Activated CD4-positive, alpha-beta memory T cell treated with anti-CD3 and anti-CD28 coated beads, Interleukin-2, amount 10 ng/mL, durations not matched to agents 7 days and 5 days (primary cell): ENCODE measurements around the gene SYNGR3. TPM values are rescaled to one million over a fixed set of nuclear protein-coding genes. Genes with fewer than 3 reads are reported as not detected.
"Not testable (repeated sequence)": the region's sequence is repeated elsewhere in the genome, so short reads cannot be mapped to it uniquely, and the experiment has no call there.

Experiments
- CTCF ChIA-PET: fragments of 350-600 bp; sonication (Branson Sonifier 250); formaldehyde crosslinking; loops from one replicate; lab custom pipeline; 2021; ENCODE audit warnings: antibody characterized with exemption, inconsistent platforms; lab: Charles Lee
- POLR2A ChIA-PET: fragments of 350-600 bp; sonication (Branson Sonifier 250); formaldehyde crosslinking; loops from one replicate; lab custom pipeline; 2021; ENCODE audit warnings: antibody characterized with exemption; lab: Charles Lee
- DNase-seq: peaks from one replicate; pipeline ENCODE4 v3.0.0-alpha.2; 2020
- H3K27ac Mint-ChIP-seq: one replicate; pipeline ENCODE4 v1.8.0; 2021; ENCODE audit warnings: mild to moderate bottlenecking, mixed read lengths
- H3K27me3 Mint-ChIP-seq: one replicate; pipeline ENCODE4 v1.8.0; 2021; ENCODE audit warnings: mixed read lengths
- H3K36me3 Mint-ChIP-seq: one replicate; pipeline ENCODE4 v1.8.0; 2021; ENCODE audit warnings: low read depth, mixed read lengths
- H3K4me1 Mint-ChIP-seq: one replicate; pipeline ENCODE4 v1.8.0; 2021; ENCODE audit warnings: mixed read lengths
- H3K4me3 Mint-ChIP-seq: one replicate; pipeline ENCODE4 v1.8.0; 2021; ENCODE audit warnings: mild to moderate bottlenecking, mixed read lengths
- H3K9me3 Mint-ChIP-seq: one replicate; pipeline ENCODE4 v1.8.0; 2021; ENCODE audit warnings: mixed read lengths
- total RNA-seq, 2 experiments: library from RNA; stranded (reverse); gene quantifications; one replicate each; pipeline ENCODE4 v1.2.3, GENCODE V29; 2021

The SYNGR3 gene
- total RNA-seq, 2 experiments from 2014 or later, result 12.3 to 12.6 TPM

- Mint-ChIP-seq H3K36me3 (no peaks in the 10 kb centered on the region), H3K9me3 (no peaks in the 10 kb centered on the region), H3K4me1 (peaks cover 3% of the 10 kb centered on the region), H3K4me3 (no peak overlapping the region), H3K27me3 (peaks cover 15% of the 10 kb centered on the region), H3K27ac (no peak overlapping the region)
- ChIA-PET POLR2A (no interaction called here), CTCF (no interaction called here)
- DNase-seq, result no peak
These were observed 42.7 kb downstream of the SYNGR3 start for GRCh38 chr16:2032285-2033056.

DNA sequence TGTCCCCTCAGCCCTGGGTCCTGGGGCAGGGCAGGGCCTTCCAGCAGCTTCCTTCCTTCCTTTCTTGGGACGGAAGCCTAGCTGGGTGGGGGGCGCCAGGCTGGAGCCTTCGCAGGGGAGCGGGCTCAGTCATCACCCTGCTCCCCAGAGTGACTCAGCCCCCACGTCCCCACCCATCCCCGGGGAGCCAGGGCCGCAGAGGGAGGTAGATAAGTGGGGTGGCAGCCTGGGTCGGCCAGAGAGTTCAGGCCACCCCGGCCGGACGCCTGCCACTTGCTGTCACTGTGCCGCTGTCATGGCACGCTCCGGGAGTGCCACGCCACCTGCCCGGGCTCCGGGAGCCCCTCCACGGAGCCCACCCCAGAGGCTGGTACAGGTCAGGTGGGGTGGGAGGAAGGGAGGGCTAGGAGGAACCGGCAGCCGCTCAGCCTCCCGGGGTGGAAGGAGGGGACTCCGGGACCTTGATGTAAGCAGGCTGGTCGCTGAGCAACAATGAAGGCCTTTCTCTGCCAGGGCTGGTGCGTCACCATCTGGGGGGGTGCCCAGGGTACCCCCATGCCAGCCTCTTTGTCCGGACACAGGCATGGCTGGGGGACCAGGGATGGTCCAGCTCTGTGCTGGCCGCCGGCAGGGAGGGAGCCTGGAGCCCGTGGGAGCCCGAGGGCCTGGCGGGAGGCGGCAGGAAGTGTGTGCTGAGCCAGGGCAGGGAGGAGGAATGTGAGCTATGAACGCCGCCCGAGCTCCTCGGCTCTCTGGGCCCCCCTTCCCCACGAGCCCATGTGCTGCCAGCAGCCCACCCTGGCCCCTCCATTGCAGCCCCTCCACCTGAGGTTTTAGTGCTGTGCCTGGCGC lies 43.5 kb downstream of the SYNGR3 start:
- DNase-seq, result no peak
- ChIA-PET CTCF (no interaction called here), POLR2A (no interaction called here)
- Mint-ChIP-seq H3K27me3 (peaks cover 8% of the 10 kb centered on the region), H3K36me3 (no peaks in the 10 kb centered on the region), H3K4me3 (no peak overlapping the region), H3K4me1 (no peaks in the 10 kb centered on the region), H3K9me3 (no peaks in the 10 kb centered on the region), H3K27ac (no peak overlapping the region)

- H3K36me3 Mint-ChIP-seq, H3K27ac Mint-ChIP-seq, POLR2A ChIA-PET, H3K9me3 Mint-ChIP-seq, H3K27me3 Mint-ChIP-seq, CTCF ChIA-PET, H3K4me3 Mint-ChIP-seq, H3K4me1 Mint-ChIP-seq, DNase-seq: not testable (repeated sequence)
These were observed 44.3 kb downstream of the SYNGR3 start for GRCh38 chr16:2033909-2034695.

- DNase-seq, result no peak
- POLR2A ChIA-PET, result no interaction called here
- Mint-ChIP-seq H3K27ac (no peak overlapping the region), H3K27me3 (no peaks in the 10 kb centered on the region), H3K4me1 (no peaks in the 10 kb centered on the region), H3K36me3 (no peaks in the 10 kb centered on the region), H3K9me3 (no peaks in the 10 kb centered on the region), H3K4me3 (no peak overlapping the region)
- CTCF ChIA-PET, result no interaction called here
These were observed 45.1 kb downstream of the SYNGR3 start for GRCh38 chr16:2034696-2035430.

DNA sequence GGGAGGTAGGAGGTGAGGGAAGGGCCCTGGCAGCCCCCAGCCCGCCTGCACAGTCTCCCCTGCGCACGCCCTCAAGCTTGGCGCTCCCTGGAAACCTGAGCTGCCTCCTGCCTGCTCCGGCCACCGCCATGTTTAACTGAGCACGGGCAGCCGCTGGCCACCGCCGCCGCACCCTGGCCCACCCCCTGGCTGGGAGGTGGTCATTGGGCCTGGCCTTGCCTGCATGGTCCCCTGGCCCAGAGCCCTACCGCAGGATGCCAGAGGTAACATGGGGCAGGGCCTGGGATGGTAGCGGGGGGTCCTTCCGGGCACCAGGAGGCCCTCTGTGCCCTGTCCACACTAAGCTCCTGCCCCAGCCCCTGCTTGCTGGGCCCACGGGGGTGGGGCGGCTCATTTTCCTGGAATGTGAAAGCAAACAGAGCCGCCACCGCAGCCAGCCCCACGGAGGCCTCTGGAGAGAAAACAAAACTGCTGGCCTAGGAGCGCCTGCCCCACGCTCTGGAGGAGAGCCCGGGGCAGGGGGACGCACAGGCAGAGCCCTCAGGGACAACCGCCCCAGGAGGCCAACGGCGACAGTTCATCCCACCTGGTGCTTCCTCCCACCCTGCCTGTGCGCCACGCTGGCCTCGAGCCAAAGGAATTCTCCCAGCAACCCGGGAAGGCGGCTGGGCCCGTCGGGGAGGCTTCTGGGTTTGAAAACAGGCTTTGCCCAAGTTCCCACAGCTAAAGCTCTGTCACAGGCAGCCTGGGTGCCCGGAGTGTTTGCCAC lies 45.8 kb downstream of the SYNGR3 start:
- no peak overlapping the region for H3K27ac Mint-ChIP-seq
- no peaks in the 10 kb centered on the region for H3K27me3 Mint-ChIP-seq
- POLR2A ChIA-PET, result no interaction called here
- H3K4me1 Mint-ChIP-seq, result no peaks in the 10 kb centered on the region
- DNase-seq, result no peak
- H3K36me3 Mint-ChIP-seq, result no peaks in the 10 kb centered on the region
- CTCF ChIA-PET, result no interaction called here
- no peaks in the 10 kb centered on the region for H3K9me3 Mint-ChIP-seq
- H3K4me3 Mint-ChIP-seq, result no peak overlapping the region

DNA sequence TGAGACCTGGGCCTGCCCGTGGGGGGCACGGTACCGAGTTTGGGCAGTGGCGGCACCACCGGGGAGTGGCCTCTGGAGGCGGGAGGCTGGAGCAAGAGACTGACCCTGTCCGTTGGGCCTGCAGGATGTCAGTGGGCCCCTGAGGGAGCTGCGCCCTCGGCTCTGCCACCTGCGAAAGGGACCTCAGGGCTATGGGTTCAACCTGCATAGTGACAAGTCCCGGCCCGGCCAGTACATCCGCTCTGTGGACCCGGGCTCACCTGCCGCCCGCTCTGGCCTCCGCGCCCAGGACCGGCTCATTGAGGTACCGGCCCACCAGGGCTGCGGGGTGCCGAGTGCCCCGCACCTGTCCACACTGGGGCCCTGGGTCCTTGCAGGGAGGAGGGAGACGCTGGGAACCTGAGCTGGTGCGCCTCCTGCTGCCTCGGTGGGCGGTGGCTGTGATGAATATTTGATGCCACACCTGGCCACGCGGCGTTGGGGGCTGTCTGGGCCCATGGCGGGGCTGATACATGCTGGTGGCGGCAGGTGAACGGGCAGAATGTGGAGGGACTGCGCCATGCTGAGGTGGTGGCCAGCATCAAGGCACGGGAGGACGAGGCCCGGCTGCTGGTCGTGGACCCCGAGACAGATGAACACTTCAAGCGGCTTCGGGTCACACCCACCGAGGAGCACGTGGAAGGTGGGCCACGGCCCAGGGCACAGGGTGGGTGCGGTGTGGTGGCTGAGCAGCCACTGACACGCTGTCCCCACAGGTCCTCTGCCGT lies 46.6 kb downstream of the SYNGR3 start:
- H3K36me3 Mint-ChIP-seq, result no peaks in the 10 kb centered on the region
- H3K4me3 Mint-ChIP-seq, result no peak overlapping the region
- POLR2A ChIA-PET, result no interaction called here
- DNase-seq, result no peak
- no peaks in the 10 kb centered on the region for H3K9me3 Mint-ChIP-seq
- H3K27ac Mint-ChIP-seq, result no peak overlapping the region
- no peaks in the 10 kb centered on the region for H3K27me3 Mint-ChIP-seq
- no peaks in the 10 kb centered on the region for H3K4me1 Mint-ChIP-seq
- CTCF ChIA-PET, result no interaction called here

- DNase-seq, result no peak
- Mint-ChIP-seq H3K9me3 (no peaks in the 10 kb centered on the region), H3K27ac (no peak overlapping the region), H3K4me3 (no peak overlapping the region), H3K36me3 (no peaks in the 10 kb centered on the region), H3K4me1 (no peaks in the 10 kb centered on the region), H3K27me3 (no peaks in the 10 kb centered on the region)
- CTCF ChIA-PET, result no interaction called here
- POLR2A ChIA-PET, result no interaction called here
These were observed 47.3 kb downstream of the SYNGR3 start for GRCh38 chr16:2037115-2037514.

- DNase-seq, result no peak
- CTCF ChIA-PET, result no interaction called here
- no peak overlapping the region for H3K4me3 Mint-ChIP-seq
- no peaks in the 10 kb centered on the region for H3K4me1 Mint-ChIP-seq
- no peaks in the 10 kb centered on the region for H3K36me3 Mint-ChIP-seq
- no peak overlapping the region for H3K27ac Mint-ChIP-seq
- H3K27me3 Mint-ChIP-seq, result no peaks in the 10 kb centered on the region
- no peaks in the 10 kb centered on the region for H3K9me3 Mint-ChIP-seq
- POLR2A ChIA-PET, result no interaction called here
These were observed 48.0 kb downstream of the SYNGR3 start for GRCh38 chr16:2037647-2038381.

DNA sequence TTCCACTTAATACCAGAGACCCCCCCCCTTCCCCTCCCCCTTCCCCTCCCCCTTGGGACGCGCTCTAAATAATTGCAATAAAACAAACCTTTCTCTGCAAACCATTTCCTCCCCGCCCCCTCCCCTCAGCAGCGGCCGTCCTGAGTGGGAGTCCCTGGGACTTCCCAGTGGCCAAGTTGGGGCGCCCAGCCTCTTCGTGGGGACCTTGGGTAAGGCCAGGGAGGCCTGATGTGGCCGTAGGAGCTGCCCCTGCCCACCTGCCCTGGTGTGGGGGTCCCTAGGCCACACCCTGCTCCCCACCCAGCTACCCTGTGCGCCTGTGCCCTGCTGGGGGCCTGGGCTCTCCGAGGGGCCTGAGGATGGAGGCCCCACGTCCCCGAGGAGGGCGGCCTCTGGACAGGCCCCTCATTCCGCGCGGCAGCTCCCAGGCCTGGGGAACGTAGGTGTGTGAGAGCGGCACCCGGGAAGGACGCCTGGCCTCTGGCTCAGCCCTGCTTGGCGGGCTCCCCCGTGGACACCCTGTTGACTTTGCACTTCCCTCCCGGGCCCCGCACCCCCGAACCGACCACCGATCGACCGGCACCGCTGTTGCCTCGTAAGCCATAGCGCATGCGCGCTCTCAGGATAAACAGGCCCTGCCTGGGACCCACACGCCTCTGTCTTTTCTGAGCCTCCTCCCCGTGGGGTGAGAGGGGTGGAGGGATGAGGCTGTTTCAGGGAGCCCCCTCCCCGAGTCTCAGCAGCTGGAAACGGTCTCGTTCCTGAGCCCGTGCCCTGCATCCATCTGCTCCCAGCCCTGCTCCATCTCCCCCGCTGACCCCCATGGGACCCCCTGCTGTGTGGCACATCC lies 48.8 kb downstream of the SYNGR3 start:
- Mint-ChIP-seq H3K27me3 (no peaks in the 10 kb centered on the region), H3K4me1 (no peaks in the 10 kb centered on the region), H3K4me3 (no peak overlapping the region), H3K9me3 (no peaks in the 10 kb centered on the region), H3K36me3 (no peaks in the 10 kb centered on the region), H3K27ac (no peak overlapping the region)
- POLR2A ChIA-PET, result interaction anchor here (0.7 to 1.2 kb wide), 2 partner anchors 28 to 116 kb away, joined by 3 read pairs; partner anchors contain the start of gene TRAF7
- no peak for DNase-seq
- CTCF ChIA-PET, result no interaction called here

DNA sequence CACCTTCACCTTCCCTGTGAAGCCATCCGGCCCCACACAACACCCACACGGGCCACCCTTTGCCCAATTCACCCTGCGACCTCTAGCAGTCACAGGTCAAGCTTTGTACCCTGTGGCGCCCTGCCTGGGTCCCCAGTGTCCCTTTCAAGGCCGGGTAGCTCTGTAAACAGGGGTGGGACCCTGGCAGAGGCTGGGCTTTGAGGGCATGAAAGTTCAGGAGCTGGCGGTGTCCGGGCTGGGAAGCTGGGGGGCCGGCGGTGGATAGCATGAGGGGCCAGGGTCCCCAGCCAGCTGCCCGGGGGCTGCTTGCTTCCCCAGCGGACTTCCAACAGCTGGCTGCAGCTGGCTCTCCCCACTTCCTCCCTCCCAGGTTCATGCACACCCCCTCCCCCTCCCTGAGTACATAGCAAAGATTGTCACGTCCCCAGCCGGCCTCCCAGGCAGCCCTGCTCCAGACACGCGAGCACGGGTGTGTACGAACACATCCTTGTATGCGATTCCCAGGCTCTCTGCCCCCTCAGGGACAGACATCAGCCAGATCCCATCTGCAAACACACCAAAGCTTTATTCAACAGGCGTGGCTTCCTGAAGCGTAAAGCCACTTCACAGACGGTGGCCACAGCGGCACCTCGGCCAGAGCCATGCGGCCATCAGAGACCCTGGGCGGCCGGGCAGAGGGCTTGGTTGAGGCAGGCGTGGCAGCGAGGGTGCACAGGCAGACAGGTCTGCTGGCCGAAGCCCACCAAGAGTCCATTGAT lies 49.7 kb downstream of the SYNGR3 start:
- CTCF ChIA-PET, result no interaction called here
- no peak overlapping the region for H3K27ac Mint-ChIP-seq

More for the DNA sequence above, 49.7 kb downstream of the SYNGR3 start:
- H3K27me3 Mint-ChIP-seq, result no peaks in the 10 kb centered on the region
- no peaks in the 10 kb centered on the region for H3K9me3 Mint-ChIP-seq
- H3K4me3 Mint-ChIP-seq, result no peak overlapping the region
- H3K4me1 Mint-ChIP-seq, result no peaks in the 10 kb centered on the region
- POLR2A ChIA-PET, result interaction anchor here (0.7 to 1.2 kb wide), 3 partner anchors 15 to 116 kb away, joined by 3 read pairs; partner anchors contain the start of gene TRAF7
- DNase-seq, result no peak
- H3K36me3 Mint-ChIP-seq, result no peaks in the 10 kb centered on the region
